Activated gamma-delta T cell treated with anti-CD3 and anti-CD28 coated beads, Interleukin-2, amount 50 U/mL, for 16 hours (primary cell): ENCODE data around the gene ADK.
A peak's percentile ranks its signal among the peaks of the same experiment; 100 is the strongest.
"Not testable (repeated sequence)": the region's sequence is repeated elsewhere in the genome, so short reads cannot be mapped to it uniquely, and the experiment has no call there.

ENCODE experiments used
- DNase-seq: peaks from one replicate; pipeline ENCODE4 v3.0.0-alpha.2; 2020; ENCODE audit warnings: low read depth

ADK gene

DNA sequence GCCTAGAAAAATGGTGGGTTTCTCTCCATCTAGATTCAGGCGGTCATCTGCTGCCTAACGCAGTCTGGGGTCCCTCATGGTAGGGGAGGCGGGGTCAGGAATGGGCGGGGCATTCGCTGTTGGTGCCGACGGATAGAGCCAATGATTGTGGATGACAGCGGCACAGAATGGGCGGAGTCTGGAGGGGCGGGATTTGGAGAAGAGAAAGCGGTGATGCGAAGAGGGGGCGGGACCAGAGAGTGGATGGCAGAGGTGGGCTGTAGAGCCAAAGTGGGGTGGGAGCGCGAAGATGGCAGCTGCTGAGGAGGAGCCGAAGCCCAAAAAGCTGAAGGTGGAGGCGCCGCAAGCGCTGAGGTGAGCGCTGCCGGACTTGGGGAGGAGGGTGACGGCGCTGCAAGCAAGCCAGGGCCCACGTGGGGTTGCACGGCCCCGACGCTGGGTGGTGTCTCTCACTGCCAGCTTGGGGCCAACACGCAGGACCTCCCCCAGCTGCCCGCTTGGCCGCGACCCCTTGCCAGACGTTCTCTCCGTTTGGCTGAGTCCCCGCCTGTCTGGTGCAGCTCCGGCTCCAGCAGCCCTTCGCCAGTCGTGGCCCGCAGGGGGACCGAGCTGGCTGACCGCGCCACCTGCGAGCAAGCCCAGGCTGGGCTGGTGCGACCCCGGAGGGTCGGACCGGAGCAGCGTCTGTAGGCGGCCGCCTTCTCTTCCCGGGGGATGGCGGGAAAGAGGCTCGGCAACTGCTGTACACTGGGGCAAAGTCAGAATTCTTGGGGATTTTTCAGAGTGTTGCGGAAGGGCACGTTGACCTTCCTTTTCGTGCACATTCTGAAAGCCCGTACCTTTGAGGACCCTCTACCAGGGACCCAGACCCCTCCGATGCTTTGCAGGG lies at the start of gene ADK:
ADK (plus strand) TSS at position 232 of the 889 bp plus-strand sequence; CDS start at position 290, 58 bp downstream.
- DNase-seq = peak; percentile 100

DNA sequence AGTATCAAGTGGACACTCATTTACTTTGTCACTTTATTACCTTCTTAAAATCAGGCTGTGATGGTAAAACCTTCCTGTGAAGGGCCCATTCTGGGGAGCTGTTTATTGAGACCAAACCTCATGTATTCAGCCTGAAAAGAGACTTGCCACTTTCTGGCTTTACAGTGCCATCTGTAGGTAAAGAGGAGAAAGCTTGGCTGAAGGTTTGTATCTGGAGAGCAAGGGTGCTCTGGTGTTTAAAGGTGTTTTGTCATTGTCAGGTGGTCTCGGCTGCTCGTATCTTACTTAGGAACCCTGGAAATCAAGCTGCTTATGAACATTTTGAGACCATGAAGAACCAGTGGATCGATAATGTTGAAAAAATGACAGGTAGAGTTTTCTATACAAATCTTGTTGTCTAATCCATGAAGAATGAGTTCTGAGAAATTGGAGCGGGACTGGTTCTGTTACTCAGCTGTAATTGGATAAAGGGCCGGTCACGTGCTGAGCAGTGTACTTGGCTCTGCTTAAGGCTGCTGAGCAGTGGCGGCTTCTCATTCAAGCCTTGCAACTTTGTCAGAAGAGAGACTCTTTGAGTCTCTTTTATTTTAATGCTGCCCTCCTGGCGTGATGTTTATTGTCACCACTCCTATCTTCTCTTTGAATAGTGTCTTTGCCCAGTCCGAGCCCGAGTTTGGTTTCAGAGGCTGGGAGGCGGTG lies 47.3 kb upstream of the ADK start:
- DNase-seq = no peak

DNA sequence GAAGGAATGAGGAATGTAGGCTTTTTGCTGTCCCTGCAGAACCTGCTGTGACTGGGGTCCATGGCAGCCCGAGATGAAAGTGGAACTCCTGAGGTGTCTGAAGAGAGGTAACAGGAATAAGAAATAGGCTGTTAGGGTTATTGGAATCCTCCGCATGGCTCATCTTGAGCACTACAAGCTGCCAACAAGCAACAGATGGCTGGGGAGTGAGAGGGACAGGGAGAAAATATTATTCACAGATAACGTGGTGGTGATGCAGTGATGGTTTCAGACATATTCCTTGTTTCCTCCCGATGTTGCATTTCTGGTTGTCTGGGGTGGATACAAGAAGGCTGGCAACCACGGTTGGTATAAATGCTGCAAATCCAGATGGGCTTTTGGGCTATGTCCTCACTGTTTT lies 46.5 kb upstream of the ADK start:
- no peak for DNase-seq

DNA sequence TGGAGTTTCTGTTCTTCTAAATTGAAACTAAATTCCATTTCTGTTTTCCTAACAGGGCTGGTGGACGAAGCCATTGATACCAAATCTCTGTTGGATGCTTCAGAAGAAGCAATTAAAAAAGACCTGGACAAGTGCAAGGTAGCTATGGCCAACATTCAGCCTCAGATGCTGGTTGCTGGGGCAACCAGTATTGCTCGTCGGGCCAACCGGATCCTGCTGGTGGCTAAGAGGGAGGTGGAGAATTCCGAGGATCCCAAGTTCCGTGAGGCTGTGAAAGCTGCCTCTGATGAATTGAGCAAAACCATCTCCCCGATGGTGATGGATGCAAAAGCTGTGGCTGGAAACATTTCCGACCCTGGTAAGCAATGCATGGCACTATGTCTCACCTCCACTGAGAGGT lies 46.0 kb upstream of the ADK start:
- no peak for DNase-seq

DNA sequence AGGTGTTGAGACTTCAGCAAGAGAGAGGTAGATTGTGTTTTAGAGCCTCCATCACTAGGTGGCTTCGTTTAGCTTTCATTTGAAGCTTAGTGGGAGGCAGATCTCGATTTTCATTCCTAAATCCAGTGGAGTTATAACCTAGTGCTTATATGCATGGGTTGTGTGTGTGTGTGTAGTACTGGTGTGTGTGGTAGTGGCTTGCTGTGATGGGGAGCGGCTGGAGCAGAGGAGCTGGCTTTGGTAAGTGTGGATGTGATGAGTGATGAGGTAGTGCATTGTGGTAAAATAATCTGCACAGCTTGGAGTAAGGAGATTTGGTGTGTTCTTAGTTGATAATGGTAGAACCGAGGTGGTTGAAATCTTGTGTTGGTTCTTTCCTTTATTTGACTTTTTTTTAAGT lies 43.6 kb upstream of the ADK start:
- no peak for DNase-seq

DNA sequence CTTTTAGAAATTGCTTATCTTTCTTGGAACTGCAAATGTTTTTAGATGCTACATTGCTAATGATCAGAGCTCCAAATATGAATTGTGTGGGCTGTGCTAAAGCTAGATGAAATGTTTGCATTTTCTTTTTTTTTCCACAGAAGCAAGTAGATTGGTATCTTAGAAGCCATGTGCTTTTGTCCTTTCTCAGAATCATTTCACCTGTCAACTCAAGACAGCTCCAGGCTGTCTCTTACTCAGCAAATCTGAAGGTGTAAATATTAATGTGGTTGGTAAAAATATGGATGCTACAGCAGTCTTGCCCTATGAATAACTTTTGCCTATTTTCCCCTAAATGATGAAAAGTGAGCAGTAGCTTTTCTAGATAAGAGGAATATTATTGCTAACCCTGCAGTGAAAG lies 41.6 kb upstream of the ADK start:
- no peak for DNase-seq

DNA sequence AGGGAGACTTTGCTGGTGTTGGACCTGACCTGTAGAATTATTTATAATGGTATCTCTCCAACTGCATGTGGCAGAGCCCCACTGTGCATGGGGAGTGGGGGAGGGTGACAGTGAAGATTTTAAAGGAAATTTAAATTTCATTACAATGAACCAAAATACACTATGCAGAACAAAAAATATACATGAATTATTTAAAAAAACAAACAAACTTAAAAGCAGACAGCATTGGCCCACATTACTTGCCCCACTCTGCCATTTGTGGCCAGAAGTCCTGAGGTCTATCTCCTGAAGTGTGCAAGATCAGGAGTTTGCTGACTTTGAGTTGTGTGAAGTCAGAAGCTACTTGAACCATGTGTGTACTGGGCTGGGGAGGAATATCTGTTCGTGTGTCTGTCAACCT lies 40.9 kb upstream of the ADK start:
- DNase-seq = no peak

DNA sequence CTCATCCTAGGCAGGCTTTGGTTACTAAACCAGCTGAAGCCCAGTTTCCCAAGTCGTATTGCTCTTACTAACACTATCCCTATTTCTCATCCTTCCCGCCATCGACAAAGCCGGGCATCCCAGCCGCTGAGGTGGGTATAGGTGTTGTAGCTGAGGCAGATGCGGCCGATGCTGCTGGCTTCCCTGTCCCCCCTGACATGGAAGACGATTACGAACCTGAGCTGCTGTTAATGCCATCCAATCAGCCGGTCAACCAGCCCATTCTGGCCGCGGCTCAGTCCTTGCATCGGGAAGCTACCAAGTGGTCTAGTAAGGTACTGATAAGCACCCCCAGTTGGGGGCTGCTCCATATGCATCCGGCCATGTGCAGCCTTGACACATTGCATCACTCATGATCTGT lies 39.2 kb upstream of the ADK start:
- DNase-seq = no peak

DNA sequence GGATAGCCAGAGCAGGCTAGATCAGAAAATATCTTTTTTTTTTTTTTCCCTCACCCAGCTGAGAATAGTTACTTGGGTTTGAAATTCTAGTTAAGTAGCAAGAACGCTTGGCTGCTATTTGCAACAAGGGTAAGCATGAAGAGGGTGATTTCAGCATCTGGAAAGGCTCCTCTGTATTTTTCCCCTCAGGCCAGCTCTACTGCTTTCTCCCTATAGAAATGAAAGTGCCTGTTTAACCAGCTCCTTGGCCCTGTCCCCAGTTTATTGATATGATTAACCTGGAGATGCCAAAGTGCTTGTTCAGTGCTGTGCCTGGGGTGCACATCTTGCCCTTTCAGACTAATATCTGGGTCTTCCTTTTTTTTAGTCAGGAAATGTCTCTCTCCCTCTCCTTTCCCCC lies 37.5 kb upstream of the ADK start:
- no peak for DNase-seq

DNA sequence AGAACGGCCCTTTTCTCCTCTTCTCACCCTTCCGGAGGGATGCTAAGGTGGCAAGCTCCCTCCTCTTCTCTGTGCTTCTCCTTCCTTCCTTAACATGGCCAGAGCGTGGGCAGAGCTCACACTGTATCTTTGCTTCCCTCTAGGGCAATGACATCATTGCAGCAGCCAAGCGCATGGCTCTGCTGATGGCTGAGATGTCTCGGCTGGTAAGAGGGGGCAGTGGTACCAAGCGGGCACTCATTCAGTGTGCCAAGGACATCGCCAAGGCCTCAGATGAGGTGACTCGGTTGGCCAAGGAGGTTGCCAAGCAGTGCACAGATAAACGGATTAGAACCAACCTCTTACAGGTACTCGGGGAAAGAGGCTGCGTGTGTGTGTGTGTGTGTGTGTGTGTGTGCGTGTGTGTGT lies 37.0 kb upstream of the ADK start:
- no peak for DNase-seq

DNA sequence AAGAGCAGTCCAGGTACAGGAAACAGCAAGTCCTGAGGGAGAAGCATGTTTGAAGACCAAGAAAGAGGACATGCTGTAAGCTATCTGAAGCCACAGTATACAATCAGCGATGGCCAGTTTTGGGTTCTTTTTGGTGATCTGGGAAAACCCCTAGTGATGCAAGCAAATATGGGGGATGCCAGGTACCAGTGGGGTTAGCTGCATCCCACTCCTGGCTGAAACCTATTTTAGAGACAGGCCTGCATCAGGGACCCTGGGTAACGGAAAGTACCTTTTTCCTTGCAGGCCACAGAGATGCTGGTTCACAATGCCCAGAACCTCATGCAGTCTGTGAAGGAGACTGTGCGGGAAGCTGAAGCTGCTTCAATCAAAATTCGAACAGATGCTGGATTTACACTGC lies 33.3 kb upstream of the ADK start:
- DNase-seq = no peak

DNA sequence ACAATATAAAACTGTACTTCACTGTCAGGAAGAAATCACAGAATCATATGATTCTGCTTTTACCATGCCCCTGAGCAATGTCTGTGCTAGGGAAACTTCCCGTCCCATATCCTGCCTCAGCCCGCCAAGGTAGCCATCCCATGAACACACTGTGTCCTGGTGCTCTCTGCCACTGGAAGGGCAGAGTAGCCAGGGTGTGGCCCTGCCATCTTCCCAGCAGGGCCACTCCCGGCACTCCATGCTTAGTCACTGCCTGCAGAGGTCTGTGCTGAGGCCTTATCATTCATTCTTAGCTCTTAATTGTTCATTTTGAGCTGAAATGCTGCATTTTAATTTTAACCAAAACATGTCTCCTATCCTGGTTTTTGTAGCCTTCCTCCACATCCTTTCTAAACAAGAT lies 32.2 kb upstream of the ADK start:
- DNase-seq = no peak

DNA sequence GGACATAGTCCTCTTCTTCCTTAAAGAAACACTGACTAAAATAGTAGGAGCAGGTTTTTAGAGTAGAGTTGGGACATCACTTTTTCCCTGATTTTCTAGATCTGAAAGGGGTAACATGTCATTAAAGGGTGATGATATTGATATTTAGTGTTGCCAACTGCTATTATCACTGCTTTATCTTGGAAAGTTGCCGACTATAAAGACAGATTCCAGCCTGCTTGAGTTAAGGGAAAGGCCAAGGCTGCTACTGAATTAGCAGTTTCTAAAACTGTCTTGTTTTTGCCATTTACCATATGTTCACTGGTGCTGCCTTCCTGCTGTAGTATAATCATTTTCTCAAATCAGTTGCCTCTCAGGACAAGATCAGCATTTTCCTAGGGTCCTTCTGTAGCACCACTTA lies 30.1 kb upstream of the ADK start:
- no peak for DNase-seq

DNA sequence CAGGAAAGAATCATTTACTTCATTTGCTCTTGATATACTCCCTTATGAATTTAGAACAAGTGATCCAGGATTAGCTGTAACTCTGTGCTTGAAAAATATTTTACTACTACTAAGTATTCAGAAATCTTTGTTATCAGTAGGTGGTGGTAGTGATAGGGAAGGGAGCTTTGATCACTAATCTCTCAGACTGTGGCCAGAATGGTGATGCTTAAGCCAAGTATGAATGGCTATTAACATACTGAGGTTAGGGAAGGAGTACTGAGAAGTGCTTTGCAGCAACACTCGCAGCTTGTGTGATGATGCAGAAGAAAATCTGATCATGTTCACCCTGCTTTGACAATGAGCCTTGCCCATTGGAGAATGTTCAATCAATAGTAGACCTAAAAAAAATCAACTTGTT lies 29.7 kb upstream of the ADK start:
- DNase-seq = no peak

DNA sequence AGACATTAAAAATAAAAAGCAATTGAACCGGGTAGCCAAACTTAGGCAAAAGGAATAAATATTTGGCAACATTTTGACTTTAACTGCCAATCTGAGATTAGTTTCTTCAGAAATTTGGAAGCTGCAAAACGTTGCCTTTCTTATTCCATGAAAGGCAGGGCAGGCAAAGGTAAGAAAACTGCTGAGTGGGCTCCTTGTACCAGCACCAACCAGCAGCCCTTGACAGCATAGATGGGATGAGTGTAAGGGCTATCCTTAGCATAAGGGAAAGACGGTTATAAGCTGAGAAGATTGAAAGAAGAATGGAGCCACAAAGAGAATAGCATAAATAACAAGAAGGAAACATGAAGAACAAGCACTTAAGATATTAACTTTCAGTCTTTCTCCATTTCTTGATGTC lies 29.0 kb upstream of the ADK start:
- no peak for DNase-seq

DNA sequence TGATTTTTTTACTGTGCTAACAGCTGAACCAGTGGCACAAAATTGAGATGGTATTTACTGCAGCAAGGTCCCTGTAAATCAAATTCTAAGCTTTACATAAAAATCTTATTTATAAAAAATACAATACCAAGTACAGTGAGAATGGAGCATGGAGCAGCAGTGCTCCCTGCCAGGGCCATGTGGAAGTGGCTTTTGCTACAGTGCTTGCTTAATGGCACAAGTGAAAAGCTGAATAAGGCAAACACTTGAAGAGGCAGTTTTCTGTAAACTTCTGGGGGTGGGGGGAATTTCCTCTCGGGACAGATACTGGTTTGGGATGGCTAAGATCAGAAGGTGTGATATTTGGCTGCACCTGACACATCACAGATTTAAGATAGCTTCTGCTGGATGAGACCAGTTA lies 27.9 kb upstream of the ADK start:
- no peak for DNase-seq

DNA sequence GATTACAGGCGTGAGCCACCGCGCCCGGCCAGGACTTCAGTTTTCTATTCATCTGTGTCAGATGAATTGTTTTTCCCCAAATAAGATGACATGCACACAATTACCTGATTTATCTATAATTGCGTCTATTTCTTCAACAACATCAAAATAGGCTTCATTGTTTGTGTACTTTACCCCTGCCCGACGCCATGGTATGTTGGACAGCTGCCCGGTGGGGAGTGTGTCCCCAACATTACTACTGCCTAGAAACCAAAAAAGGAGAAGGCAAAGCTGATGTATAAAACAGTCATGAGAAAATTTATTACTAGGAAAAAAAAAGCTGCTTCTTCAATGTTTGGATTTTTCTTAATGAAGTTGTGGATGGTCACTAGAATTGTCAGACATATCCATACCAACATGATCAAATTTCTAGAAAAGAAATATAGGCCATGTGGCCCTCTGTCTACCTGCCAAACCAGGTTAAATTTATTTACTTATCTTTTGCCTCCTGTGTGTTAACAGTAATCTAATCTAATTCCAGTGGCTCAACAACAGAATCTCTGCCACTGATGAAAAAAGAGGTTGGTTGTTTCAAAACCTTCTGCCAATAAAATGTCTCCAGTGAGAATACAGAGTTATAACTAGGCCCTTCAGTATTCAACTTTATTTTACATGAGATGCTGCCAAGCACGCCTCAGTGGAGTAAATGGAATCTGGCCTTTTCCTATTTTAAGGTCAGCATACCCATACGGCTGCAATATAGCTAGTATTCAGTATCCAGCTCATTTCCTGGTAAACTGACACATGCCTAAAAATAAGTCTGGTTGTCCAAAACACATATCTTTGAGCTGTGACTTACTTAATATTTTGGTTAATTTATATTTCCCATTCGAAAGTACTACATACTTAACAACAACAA lies 16.8 kb upstream of the ADK start:
- no peak for DNase-seq

DNA sequence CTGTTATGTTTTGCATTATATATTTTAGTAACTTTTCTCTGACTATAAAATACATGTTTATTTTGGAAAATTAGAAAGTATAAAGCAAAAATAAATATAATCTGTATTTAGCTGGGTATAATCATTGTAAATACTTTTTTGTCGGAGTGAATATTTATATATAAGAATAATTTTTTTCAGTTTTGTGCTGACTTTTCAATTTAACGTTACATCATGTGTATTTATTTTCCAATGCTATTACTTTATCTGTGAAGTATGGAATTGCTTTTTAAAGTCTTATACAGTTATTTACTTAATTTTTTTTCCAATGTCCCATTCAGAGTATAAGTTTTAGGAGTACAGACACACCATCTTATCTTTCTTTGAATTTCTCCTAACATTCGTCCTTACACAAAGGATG lies 15.6 kb upstream of the ADK start:
- no peak for DNase-seq

DNA sequence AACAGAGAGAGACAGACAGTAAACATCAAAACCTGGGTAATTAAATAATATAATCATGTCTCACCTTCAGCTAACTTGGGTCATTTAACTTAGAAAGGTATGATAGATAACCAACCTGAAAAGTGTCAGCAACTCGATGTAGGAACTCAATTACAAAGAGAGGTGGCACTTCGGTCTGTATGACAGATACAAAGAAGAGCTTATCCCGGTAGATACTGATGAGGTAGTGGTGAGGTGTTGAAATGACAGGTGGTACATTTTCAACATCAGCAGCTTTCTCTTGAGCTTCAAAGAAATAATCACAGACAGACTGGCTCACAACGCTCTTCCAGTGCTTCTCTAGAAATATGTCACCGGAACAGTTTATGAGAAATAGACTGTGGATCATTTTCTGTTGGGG lies 13.0 kb upstream of the ADK start:
- DNase-seq = no peak

DNA sequence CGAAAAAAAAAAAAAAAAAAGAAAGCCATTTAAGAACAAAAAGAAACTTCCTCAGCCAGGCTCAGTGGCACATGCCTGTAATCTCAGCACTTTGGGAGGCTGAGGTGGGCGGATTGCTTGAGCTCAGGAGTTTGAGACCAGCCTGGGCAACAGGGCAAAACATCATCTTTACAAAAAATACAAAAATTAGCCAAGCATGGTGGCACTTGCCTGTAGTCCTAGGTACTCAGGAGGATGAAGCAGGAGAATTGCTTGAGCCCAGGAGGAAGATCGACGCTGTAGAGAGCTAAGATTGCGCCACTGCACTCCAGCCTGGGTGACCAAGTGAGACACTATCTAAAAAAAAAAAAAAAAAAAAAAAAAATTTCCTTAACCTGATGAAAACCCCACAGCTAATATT lies 12.4 kb upstream of the ADK start:
- DNase-seq = not testable (repeated sequence)

DNA sequence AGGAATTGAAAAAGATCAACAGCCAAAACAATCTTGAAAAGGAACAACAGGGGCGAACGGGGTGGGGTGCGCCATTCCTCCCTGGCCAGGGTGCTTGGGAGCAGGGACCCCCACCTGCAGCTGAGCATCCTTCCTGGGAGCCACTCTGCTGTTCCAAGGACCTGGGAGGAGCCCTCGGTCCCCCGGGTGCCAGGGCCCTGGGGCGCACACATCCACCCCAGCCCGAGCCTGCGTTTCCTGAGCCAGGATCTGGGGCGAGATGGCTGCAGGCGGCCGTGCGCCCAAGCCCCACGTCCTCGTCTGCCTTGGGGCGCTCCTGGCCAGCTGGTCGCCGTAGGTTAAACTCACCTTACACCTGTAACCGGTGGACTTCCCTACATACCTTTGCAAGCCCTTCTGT lies 11.0 kb upstream of the ADK start:
- DNase-seq = no peak

DNA sequence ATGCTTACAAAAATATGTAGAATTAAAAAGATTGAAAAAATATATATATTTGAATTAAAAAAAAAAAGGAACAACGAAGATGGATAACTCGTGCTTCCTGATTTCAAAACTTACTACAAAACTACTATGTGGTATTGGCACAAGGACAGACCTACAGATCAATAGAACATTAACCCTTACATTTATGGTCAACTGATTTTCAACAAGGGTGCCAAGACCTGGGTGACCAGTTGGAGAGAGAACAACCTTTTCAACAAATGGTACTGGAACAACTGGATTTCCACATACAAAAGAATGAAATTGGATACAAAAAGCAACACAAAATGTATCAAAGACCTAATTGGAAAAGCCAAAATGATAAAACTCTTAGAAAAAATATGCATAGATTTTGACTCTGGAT lies 10.5 kb upstream of the ADK start:
- no peak for DNase-seq

DNA sequence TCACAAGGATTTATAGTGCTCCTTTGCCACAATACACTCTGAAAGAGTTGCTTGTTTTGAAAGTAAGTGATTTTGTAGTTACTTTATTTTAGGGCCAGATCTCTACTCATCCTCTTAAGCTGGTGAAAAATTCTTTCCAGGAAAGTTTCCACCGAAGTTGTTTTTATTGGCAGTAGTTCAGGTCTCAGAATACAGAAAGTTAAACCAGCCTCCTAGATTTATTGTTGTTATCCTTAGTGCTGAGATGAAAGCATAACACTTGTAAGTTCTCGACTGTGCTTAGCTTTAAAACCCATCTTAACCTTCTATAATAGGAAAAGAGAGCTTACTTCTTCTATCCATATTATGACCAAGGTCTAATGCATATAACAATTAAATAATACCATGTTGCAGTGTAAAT lies 5.9 kb upstream of the ADK start:
- no peak for DNase-seq
